PC-9 (cell line): ENCODE measurements around the gene ESR1. TPM values are rescaled to one million over a fixed set of nuclear protein-coding genes. Genes with fewer than 3 reads are reported as not detected.

Experiments
- BruUV-seq: library from RNA; stranded (reverse); fragments of 400-500 nt; replicated peaks from 2 replicates; lab custom pipeline; 2021; lab: Mats Ljungman, UMichigan
- CTCF ChIA-PET: fragments of 300-600 bp; sonication (Branson Sonifier 250); formaldehyde crosslinking; loops from one replicate; lab custom pipeline; 2022; ENCODE audit warnings: antibody characterized with exemption; lab: Charles Lee
- POLR2A ChIA-PET: fragments of 300-600 bp; sonication (Branson Sonifier 250); formaldehyde crosslinking; loops from one replicate; lab custom pipeline; 2022; ENCODE audit warnings: antibody characterized with exemption; ENCODE audit not compliant: unreplicated experiment; lab: Charles Lee
- DNase-seq, 2 experiments: peaks; one replicate each; pipeline versions ENCODE4 v3.0.0 to v3.0.0-alpha.2; 2015 to 2022; ENCODE audit warnings: mixed read lengths in 1 of 2
- H2AFZ ChIP-seq: fragments of 200-600 bp; sonication (generic); 2 replicates; pipeline ENCODE4 v1.8.1; 2017; ENCODE audit warnings: antibody characterized with exemption
- H3F3A ChIP-seq: fragments of 200-600 bp; sonication (generic); 2 replicates; pipeline ENCODE4 v1.8.1; 2017; ENCODE audit warnings: antibody characterized with exemption, mild to moderate bottlenecking, low read depth; ENCODE audit not compliant: insufficient read depth
- H3K27ac ChIP-seq: fragments of 200-600 bp; sonication (generic); 2 replicates; pipeline ENCODE4 v1.6.1; 2016; ENCODE audit warnings: mixed run types
- H3K27me3 ChIP-seq: fragments of 200-600 bp; sonication (generic); 2 replicates; pipeline ENCODE4 v1.6.1; 2016; ENCODE audit warnings: low read depth, mixed run types; ENCODE audit not compliant: insufficient read depth
- H3K36me3 ChIP-seq: fragments of 200-600 bp; sonication (generic); 2 replicates; pipeline ENCODE4 v1.6.1; 2016; ENCODE audit warnings: low read depth, mixed run types
- H3K4me1 ChIP-seq: fragments of 200-600 bp; sonication (generic); replicated peaks from 2 replicates; pipeline ENCODE4 v1.6.1; 2016; ENCODE audit warnings: mixed run types; ENCODE audit not compliant: insufficient read depth
- H3K4me2 ChIP-seq: fragments of 200-600 bp; sonication (generic); 2 replicates; pipeline ENCODE4 v1.6.1; 2017; ENCODE audit warnings: mixed run types
- H3K4me3 ChIP-seq: fragments of 200-600 bp; sonication (generic); 2 replicates; pipeline ENCODE4 v1.6.1; 2016; ENCODE audit warnings: mixed run types
- H3K79me2 ChIP-seq: fragments of 200-600 bp; sonication (generic); 2 replicates; pipeline ENCODE4 v1.6.1; 2017; ENCODE audit warnings: low read depth, mixed run types
- H3K9me2 ChIP-seq: fragments of 200-600 bp; sonication (generic); 2 replicates; pipeline ENCODE4 v1.8.1; 2017; ENCODE audit warnings: mild to moderate bottlenecking; ENCODE audit not compliant: insufficient read depth
- H3K9me3 ChIP-seq: fragments of 200-600 bp; sonication (generic); 2 replicates; pipeline ENCODE4 v1.8.1; 2016; ENCODE audit warnings: low read depth; ENCODE audit not compliant: insufficient read depth
- H4K20me1 ChIP-seq: fragments of 200-600 bp; sonication (generic); 2 replicates; pipeline ENCODE4 v1.8.1; 2017; ENCODE audit not compliant: insufficient read depth
- CTCF ChIP-seq: fragments of 200-600 bp; sonication (generic); conservative IDR thresholded peaks from 2 replicates; pipeline ENCODE4 v1.6.1; 2017; ENCODE audit warnings: mixed run types, antibody characterized with exemption, mild to moderate bottlenecking, moderate library complexity
- EZH2 ChIP-seq: fragments of 200-600 bp; sonication (generic); IDR thresholded peaks from 2 replicates; pipeline ENCODE4 v1.8.0; 2017; ENCODE audit warnings: antibody characterized with exemption, low read depth
- intact Hi-C: fragments of 100-400 bp; cut with micrococcal nuclease; formaldehyde crosslinking; loops from one replicate; pipeline ENCODE4 v1.10.0; 2022; ENCODE audit not compliant: unreplicated experiment
- total RNA-seq: library from RNA; stranded (reverse); gene quantifications from 2 replicates; pipeline ENCODE4 v1.2.3, GENCODE V29; 2021

Gene ESR1
- total RNA-seq, 1 experiment from 2014 or later, result 1.5 TPM

DNA sequence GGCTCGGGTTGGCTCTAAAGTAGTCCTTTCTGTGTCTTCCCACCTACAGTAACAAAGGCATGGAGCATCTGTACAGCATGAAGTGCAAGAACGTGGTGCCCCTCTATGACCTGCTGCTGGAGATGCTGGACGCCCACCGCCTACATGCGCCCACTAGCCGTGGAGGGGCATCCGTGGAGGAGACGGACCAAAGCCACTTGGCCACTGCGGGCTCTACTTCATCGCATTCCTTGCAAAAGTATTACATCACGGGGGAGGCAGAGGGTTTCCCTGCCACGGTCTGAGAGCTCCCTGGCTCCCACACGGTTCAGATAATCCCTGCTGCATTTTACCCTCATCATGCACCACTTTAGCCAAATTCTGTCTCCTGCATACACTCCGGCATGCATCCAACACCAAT lies 291.2 kb downstream of the ESR1 start:
- intact Hi-C loops, result loop anchor here (5.0 kb wide), 1 partner anchor 46 kb away; no protein-coding TSS in a partner anchor
- no TSS peak for BruUV-seq
- Histone ChIP-seq H3F3A (peaks cover 32% of the 10 kb centered on the region), H2AFZ (no peak overlapping the region), H4K20me1 (no peaks in the 10 kb centered on the region), H3K4me1 (peaks cover 70% of the 10 kb centered on the region), H3K27ac (no peak overlapping the region), H3K79me2 (no peaks in the 10 kb centered on the region), H3K4me2 (no peak overlapping the region), H3K36me3 (no peaks in the 10 kb centered on the region), H3K27me3 (no peaks in the 10 kb centered on the region), H3K9me2 (no peaks in the 10 kb centered on the region), H3K4me3 (no peak overlapping the region), H3K9me3 (peaks cover 8% of the 10 kb centered on the region; the same call in 1 of the 2 replicates)
- CTCF ChIA-PET, result no interaction called here
- POLR2A ChIA-PET, result no interaction called here
- DNase-seq, result no peak
- TF ChIP-seq CTCF (no peak), EZH2 (no peak)

- DNase-seq, result no peak
- H3K36me3 ChIP-seq, result no peaks in the 10 kb centered on the region
- H3K79me2 ChIP-seq, result no peaks in the 10 kb centered on the region
- POLR2A ChIA-PET, result no interaction called here
- TF ChIP-seq CTCF, result no peak
- no peak for TF ChIP-seq EZH2
- peak overlapping the region; percentile 72 for H3K27ac ChIP-seq
- peaks cover 8% of the 10 kb centered on the region; the same call in 1 of the 2 replicates for H3K9me3 ChIP-seq
- intact Hi-C loops, result loop anchor here (5.0 kb wide), 1 partner anchor 47 kb away; no protein-coding TSS in a partner anchor
- peak overlapping the region; percentile 69; the same call in 1 of the 2 replicates for H3K4me2 ChIP-seq
- no peaks in the 10 kb centered on the region for H3K27me3 ChIP-seq
- H3K9me2 ChIP-seq, result no peaks in the 10 kb centered on the region
- no peaks in the 10 kb centered on the region for H4K20me1 ChIP-seq
- peaks cover 30% of the 10 kb centered on the region for H3F3A ChIP-seq
- H2AFZ ChIP-seq, result no peak overlapping the region
- H3K4me3 ChIP-seq, result no peak overlapping the region
- CTCF ChIA-PET, result interaction anchor here (0.6 kb wide), 1 partner anchor 198 kb away, joined by 3 read pairs; no protein-coding TSS in a partner anchor
- H3K4me1 ChIP-seq, result peaks cover 61% of the 10 kb centered on the region
- no TSS peak for BruUV-seq
Observed at GRCh38 chr6:152099446-152100182, 292.1 kb downstream of the ESR1 start.

GRCh38 chr6:152100183-152100618 lies 292.7 kb downstream of the ESR1 start:
- peaks cover 24% of the 10 kb centered on the region for H3F3A ChIP-seq
- TF ChIP-seq EZH2 (no peak), CTCF (no peak)
- CTCF ChIA-PET, result interaction anchor here (0.6 to 0.7 kb wide), 2 partner anchors 19 to 198 kb away, joined by 3 to 5 read pairs; no protein-coding TSS in a partner anchor
- H3K27me3 ChIP-seq, result no peaks in the 10 kb centered on the region
- POLR2A ChIA-PET, result no interaction called here
- no peak overlapping the region for H3K4me3 ChIP-seq
- peak overlapping the region; percentile 72 for H3K27ac ChIP-seq
- peak in 1 of 2 experiments; percentile 69 for DNase-seq
- no peaks in the 10 kb centered on the region for H3K36me3 ChIP-seq
- intact Hi-C loops, result no loop called here
- peak overlapping the region; percentile 69 for H3K4me2 ChIP-seq
- H4K20me1 ChIP-seq, result no peaks in the 10 kb centered on the region
- H3K4me1 ChIP-seq, result peaks cover 57% of the 10 kb centered on the region
- no TSS peak for BruUV-seq
- no peak overlapping the region for H2AFZ ChIP-seq
- no peaks in the 10 kb centered on the region for H3K9me2 ChIP-seq
- no peaks in the 10 kb centered on the region for H3K79me2 ChIP-seq
- H3K9me3 ChIP-seq, result peaks cover 8% of the 10 kb centered on the region; the same call in 1 of the 2 replicates
